PC-3 (cell line): ENCODE results near the gene PRPF38B. TPM values are rescaled to one million over a fixed set of nuclear protein-coding genes. Genes with fewer than 3 reads are reported as not detected.
"Not testable (repeated sequence)": the region's sequence is repeated elsewhere in the genome, so short reads cannot be mapped to it uniquely, and the experiment has no call there.

Source experiments
- ATAC-seq: fragments of 200-7000 bp; cut with Tn5 transposase; 2 replicates; pipeline ENCODE4 v1.9.1; 2020; ENCODE audit warnings: mild to moderate bottlenecking, moderate library complexity
- BruUV-seq: library from RNA; stranded (reverse); fragments of 400-500 nt; replicated peaks from 2 replicates; lab custom pipeline; 2021; lab: Mats Ljungman, UMichigan
- CTCF ChIA-PET: fragments of 300-600 bp; sonication (Branson Sonifier 250); formaldehyde crosslinking; loops from one replicate; lab custom pipeline; 2022; ENCODE audit warnings: antibody characterized with exemption; lab: Charles Lee
- POLR2A ChIA-PET: fragments of 300-600 bp; sonication (Branson Sonifier 250); formaldehyde crosslinking; loops from one replicate; lab custom pipeline; 2022; ENCODE audit warnings: antibody characterized with exemption; ENCODE audit not compliant: unreplicated experiment; lab: Charles Lee
- DNase-seq: peaks from one replicate; pipeline ENCODE4 v3.0.0-alpha.2; 2015
- H2AFZ ChIP-seq: fragments of 300-600 bp; sonication (generic); 2 replicates; pipeline ENCODE4 v1.6.0; 2016; ENCODE audit warnings: antibody characterized with exemption, low read length
- H3F3A ChIP-seq: fragments of 300-600 bp; sonication (generic); one replicate; pipeline ENCODE4 v1.6.0; 2017; ENCODE audit warnings: antibody characterized with exemption, low read length, control low read depth, mild to moderate bottlenecking; ENCODE audit not compliant: unreplicated experiment
- H3K27ac ChIP-seq: fragments of 300-600 bp; sonication (generic); 2 replicates; pipeline ENCODE4 v1.5.1; 2016; ENCODE audit warnings: mild to moderate bottlenecking, low read length
- H3K27me3 ChIP-seq: fragments of 300-600 bp; sonication (generic); 2 replicates; pipeline ENCODE4 v1.6.1; 2016; ENCODE audit warnings: low read length, mixed read lengths
- H3K36me3 ChIP-seq: fragments of 300-600 bp; sonication (generic); 2 replicates; pipeline ENCODE4 v1.6.1; 2016; ENCODE audit warnings: low read depth, mixed run types, low read length, mixed read lengths
- H3K4me1 ChIP-seq: fragments of 300-600 bp; sonication (generic); 2 replicates; pipeline ENCODE4 v1.5.1; 2016; ENCODE audit warnings: low read length; ENCODE audit not compliant: insufficient read depth
- H3K4me2 ChIP-seq: fragments of 300-600 bp; sonication (generic); 2 replicates; pipeline ENCODE4 v1.6.0; 2016; ENCODE audit warnings: low read length
- H3K4me3 ChIP-seq: fragments of 300-600 bp; sonication (generic); 2 replicates; pipeline ENCODE4 v1.5.1; 2016; ENCODE audit warnings: mild to moderate bottlenecking, low read length, mixed read lengths
- H3K79me2 ChIP-seq: fragments of 300-600 bp; sonication (generic); 2 replicates; pipeline ENCODE4 v1.6.1; 2017; ENCODE audit warnings: low read length, mixed read lengths
- H3K9ac ChIP-seq: fragments of 300-600 bp; sonication (generic); 2 replicates; pipeline ENCODE4 v1.6.0; 2016; ENCODE audit warnings: mild to moderate bottlenecking, low read length
- H3K9me2 ChIP-seq: fragments of 300-600 bp; sonication (generic); replicated peaks from 2 replicates; pipeline ENCODE4 v1.6.1; 2016; ENCODE audit warnings: mixed run types, low read length, mixed read lengths
- H3K9me3 ChIP-seq: fragments of 300-600 bp; sonication (generic); 2 replicates; pipeline ENCODE4 v1.6.1; 2016; ENCODE audit warnings: low read length, mixed read lengths
- H4K20me1 ChIP-seq: fragments of 300-600 bp; sonication (generic); 2 replicates; pipeline ENCODE4 v1.6.1; 2016; ENCODE audit warnings: low read length, mixed read lengths
- EZH2 ChIP-seq: fragments of 300-600 bp; sonication (generic); IDR thresholded peaks from one replicate; pipeline ENCODE4 v1.6.1; 2017; ENCODE audit warnings: antibody characterized with exemption, mild to moderate bottlenecking, low read length; ENCODE audit not compliant: unreplicated experiment
- EZH2phosphoT487 ChIP-seq: fragments of 300-600 bp; sonication (generic); IDR thresholded peaks from 2 replicates; pipeline ENCODE4 v1.6.1; 2018; ENCODE audit warnings: mild to moderate bottlenecking, antibody characterized with exemption, low read length, borderline replicate concordance
- intact Hi-C: fragments of 100-400 bp; cut with micrococcal nuclease; formaldehyde crosslinking; loops from 2 replicates; pipeline ENCODE4 v1.9.0; 2023
- total RNA-seq: library from RNA; depleted of rRNA; stranded (reverse); fragments of >200 nt; gene quantifications from 2 replicates; pipeline ENCODE4 v1.2.3, GENCODE V29; 2014
- TF ChIP-seq, protein P1 (sequence below): fragments of 300-600 bp; sonication (generic); conservative IDR thresholded peaks from 2 replicates; pipeline ENCODE4 v1.5.1; 2017; ENCODE audit warnings: antibody characterized with exemption, low read depth, mild to moderate bottlenecking, low read length

The PRPF38B gene
- total RNA-seq, 1 experiment from 2014 or later, result 21.9 TPM

DNA sequence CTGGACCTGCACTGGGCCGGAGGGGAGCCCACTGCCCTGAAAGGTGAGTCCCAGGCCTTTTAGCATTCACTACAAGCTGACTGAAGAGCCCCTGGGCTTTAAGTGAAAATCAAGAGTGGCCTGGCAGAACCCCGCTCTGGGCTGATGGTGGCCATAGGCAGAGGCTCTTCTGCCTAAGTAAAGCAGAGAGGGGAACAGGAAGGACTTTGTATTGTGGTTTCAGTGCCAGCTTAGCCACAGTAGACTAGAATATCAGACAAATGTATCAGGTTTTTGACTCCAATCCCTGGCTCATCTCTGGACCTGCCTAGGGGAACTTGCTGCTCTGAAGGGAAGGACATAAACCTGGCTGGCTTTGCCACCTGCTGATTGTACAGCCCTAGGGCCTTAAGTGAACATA, 21.0 kb upstream of the PRPF38B start:
- Histone ChIP-seq H3K27me3 (no peaks in the 10 kb centered on the region), H3K4me2 (no peak overlapping the region), H3K27ac (no peak overlapping the region), H2AFZ (no peak overlapping the region), H3K4me3 (no peak overlapping the region), H3K9me3 (no peaks in the 10 kb centered on the region), H3F3A (no peaks in the 10 kb centered on the region), H3K79me2 (no peaks in the 10 kb centered on the region), H3K9me2 (no peaks in the 10 kb centered on the region), H3K36me3 (no peaks in the 10 kb centered on the region), H3K9ac (no peak overlapping the region), H4K20me1 (no peaks in the 10 kb centered on the region), H3K4me1 (no peaks in the 10 kb centered on the region)
- BruUV-seq, result no TSS peak
- no peak for TF ChIP-seq EZH2phosphoT487
- TF ChIP-seq, protein P1, sequence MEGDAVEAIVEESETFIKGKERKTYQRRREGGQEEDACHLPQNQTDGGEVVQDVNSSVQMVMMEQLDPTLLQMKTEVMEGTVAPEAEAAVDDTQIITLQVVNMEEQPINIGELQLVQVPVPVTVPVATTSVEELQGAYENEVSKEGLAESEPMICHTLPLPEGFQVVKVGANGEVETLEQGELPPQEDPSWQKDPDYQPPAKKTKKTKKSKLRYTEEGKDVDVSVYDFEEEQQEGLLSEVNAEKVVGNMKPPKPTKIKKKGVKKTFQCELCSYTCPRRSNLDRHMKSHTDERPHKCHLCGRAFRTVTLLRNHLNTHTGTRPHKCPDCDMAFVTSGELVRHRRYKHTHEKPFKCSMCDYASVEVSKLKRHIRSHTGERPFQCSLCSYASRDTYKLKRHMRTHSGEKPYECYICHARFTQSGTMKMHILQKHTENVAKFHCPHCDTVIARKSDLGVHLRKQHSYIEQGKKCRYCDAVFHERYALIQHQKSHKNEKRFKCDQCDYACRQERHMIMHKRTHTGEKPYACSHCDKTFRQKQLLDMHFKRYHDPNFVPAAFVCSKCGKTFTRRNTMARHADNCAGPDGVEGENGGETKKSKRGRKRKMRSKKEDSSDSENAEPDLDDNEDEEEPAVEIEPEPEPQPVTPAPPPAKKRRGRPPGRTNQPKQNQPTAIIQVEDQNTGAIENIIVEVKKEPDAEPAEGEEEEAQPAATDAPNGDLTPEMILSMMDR, result no peak
- no peak for TF ChIP-seq EZH2
- intact Hi-C loops, result no loop called here
- CTCF ChIA-PET, result no interaction called here
- POLR2A ChIA-PET, result no interaction called here
- no peak for DNase-seq
- ATAC-seq, result no peak

- H3K4me2 ChIP-seq, result no peak overlapping the region
- CTCF ChIA-PET, result no interaction called here
- POLR2A ChIA-PET, result no interaction called here
- ATAC-seq, result no peak
- H3K79me2 ChIP-seq, result no peaks in the 10 kb centered on the region
- H4K20me1 ChIP-seq, result no peaks in the 10 kb centered on the region
- intact Hi-C loops, result no loop called here
- H3K9me3 ChIP-seq, result no peaks in the 10 kb centered on the region
- no peaks in the 10 kb centered on the region for H3F3A ChIP-seq
- H3K9ac ChIP-seq, result no peak overlapping the region
- no peaks in the 10 kb centered on the region for H3K27me3 ChIP-seq
- H3K9me2 ChIP-seq, result no peaks in the 10 kb centered on the region
- no peak overlapping the region for H2AFZ ChIP-seq
- H3K36me3 ChIP-seq, result no peaks in the 10 kb centered on the region
- no peak for TF ChIP-seq EZH2phosphoT487
- no peak for TF ChIP-seq EZH2
- TF ChIP-seq, protein P1, result no peak
- DNase-seq, result no peak
- no TSS peak for BruUV-seq
- H3K4me1 ChIP-seq, result no peaks in the 10 kb centered on the region
- no peak overlapping the region for H3K4me3 ChIP-seq
- H3K27ac ChIP-seq, result no peak overlapping the region
Measured at GRCh38 chr1:108678706-108679105, 13.4 kb upstream of the PRPF38B start.

GRCh38 chr1:108679586-108680213, 12.4 kb upstream of the PRPF38B start:
- Histone ChIP-seq H3K9me3 (no peaks in the 10 kb centered on the region), H2AFZ (peak overlapping the region; percentile 50; the same call in 1 of the 2 replicates), H3K4me3 (no peak overlapping the region), H3K9me2 (no peaks in the 10 kb centered on the region), H3K27ac (no peak overlapping the region), H4K20me1 (no peaks in the 10 kb centered on the region), H3K36me3 (no peaks in the 10 kb centered on the region), H3K79me2 (no peaks in the 10 kb centered on the region), H3K4me1 (no peaks in the 10 kb centered on the region), H3F3A (no peaks in the 10 kb centered on the region), H3K9ac (no peak overlapping the region), H3K4me2 (no peak overlapping the region), H3K27me3 (no peaks in the 10 kb centered on the region)
- intact Hi-C loops, result no loop called here
- no TSS peak for BruUV-seq
- ChIA-PET CTCF (no interaction called here), POLR2A (no interaction called here)
- DNase-seq (no peak), ATAC-seq (no peak)
- no peak for TF ChIP-seq EZH2phosphoT487
- TF ChIP-seq, protein P1, result no peak
- no peak for TF ChIP-seq EZH2

DNA sequence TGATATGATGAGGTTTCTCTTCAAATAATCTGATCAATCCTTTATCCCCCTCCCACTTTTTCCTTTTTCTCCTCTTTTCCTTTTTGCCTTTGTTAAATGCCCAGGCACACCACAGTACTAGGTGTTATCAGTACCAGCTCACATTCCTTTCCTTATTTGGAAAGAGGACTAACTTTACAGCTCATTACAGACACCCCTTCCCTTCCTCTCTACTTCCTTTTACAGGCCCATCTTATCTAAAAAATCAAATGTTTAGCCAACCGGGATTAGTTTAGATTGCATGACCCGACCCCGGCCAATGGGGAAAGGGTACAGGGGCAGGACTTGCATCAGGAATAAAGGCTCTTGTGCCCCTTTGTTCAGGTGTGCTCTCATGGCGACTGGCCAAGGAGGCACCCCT, 10.4 kb upstream of the PRPF38B start:
- POLR2A ChIA-PET, H2AFZ ChIP-seq, H4K20me1 ChIP-seq, H3K36me3 ChIP-seq, DNase-seq, BruUV-seq, H3K4me3 ChIP-seq, H3K27ac ChIP-seq, H3K27me3 ChIP-seq, H3K79me2 ChIP-seq, CTCF ChIA-PET, H3K9me2 ChIP-seq, ATAC-seq, H3K9me3 ChIP-seq, H3K4me1 ChIP-seq, H3F3A ChIP-seq, H3K4me2 ChIP-seq, H3K9ac ChIP-seq, intact Hi-C loops: not testable (repeated sequence)
